Measurements from ENCODE around the gene PGAP3. TPM values are rescaled to one million over a fixed set of nuclear protein-coding genes. Genes with fewer than 3 reads are reported as not detected.

The PGAP3 gene
- polyA plus RNA-seq, 1 experiment, result 20.3 TPM

DNA sequence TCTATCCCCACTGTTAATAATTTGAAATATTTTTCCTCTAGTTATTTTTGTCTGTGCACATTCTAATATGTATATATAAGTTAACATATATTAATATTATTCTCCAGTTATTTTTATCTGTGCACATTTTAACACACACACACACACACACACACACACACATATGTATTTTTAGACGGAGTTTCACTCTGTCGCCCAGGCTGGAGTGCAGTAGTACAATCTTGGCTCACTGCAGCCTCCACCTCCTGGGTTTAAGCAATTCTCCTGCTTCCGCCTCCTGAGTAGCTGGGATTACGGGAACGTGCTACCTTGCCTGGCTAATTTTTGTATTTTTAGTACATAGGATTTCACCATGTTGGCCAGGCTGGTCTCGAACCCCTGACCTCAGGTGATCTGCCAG is 29.8 kb upstream of the PGAP3 start:
- DNase-seq (ENCODE audit: low read depth), result no peak
- peaks cover 24% of the 10 kb centered on the region for H3K36me3 ChIP-seq (ENCODE audit: control insufficient read depth, insufficient read depth, low read length)
- H3K4me3 ChIP-seq (ENCODE audit: low read depth, low read length), result no peak overlapping the region
- ChIA-PET CTCF (no interaction called here), POLR2A (no interaction called here)
- no peak for TF ChIP-seq CTCF (IDR thresholded peaks at IDR 0.05; ENCODE audit: insufficient read depth, low read depth, low read length)
- no peaks in the 10 kb centered on the region for H3K27me3 ChIP-seq (ENCODE audit: control insufficient read depth, insufficient read depth, low read length)

- DNase-seq (ENCODE audit: low read depth), result no peak
- ChIA-PET POLR2A (no interaction called here), CTCF (interaction anchor here (1.4 kb wide), 1 partner anchor 14 kb away, joined by 3 read pairs; the partner anchor contains the start of gene MIEN1)
- Histone ChIP-seq H3K4me3 (ENCODE audit: low read depth, low read length) (no peak overlapping the region), H3K36me3 (ENCODE audit: control insufficient read depth, insufficient read depth, low read length) (peaks cover 28% of the 10 kb centered on the region), H3K27me3 (ENCODE audit: control insufficient read depth, insufficient read depth, low read length) (no peaks in the 10 kb centered on the region)
- TF ChIP-seq CTCF (IDR thresholded peaks at IDR 0.05; ENCODE audit: insufficient read depth, low read depth, low read length), result no peak
Observed at GRCh38 chr17:39716879-39717536, 29.2 kb upstream of the PGAP3 start.

DNA sequence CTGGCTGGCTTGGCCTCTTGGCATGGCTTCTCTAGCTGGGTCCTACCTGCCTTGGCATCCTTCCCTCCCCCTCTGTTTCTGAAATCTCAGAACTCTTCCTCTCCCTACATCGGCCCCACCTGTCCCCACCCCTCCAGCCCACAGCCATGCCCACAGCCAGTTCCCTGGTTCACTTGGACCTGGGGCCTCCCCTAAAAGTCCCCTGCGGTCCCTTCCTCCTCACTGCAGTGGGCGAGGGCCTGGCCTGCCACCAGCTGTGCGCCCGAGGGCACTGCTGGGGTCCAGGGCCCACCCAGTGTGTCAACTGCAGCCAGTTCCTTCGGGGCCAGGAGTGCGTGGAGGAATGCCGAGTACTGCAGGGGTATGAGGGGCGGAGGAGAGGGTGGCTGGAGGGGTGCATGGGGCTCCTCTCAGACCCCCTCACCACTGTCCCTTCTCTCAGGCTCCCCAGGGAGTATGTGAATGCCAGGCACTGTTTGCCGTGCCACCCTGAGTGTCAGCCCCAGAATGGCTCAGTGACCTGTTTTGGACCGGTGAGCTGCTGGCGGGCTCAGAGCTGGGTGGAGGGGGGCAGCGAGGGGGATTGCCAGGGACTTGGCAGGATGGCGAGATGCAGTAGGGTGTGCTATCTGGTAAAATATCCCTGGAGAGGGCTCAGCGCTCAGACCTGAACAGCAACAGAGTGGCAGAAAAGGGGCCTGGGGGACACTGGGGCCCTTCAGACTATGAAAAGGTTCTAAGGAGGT is 28.4 kb upstream of the PGAP3 start:
- POLR2A ChIA-PET, result no interaction called here
- Histone ChIP-seq H3K27me3 (ENCODE audit: control insufficient read depth, insufficient read depth, low read length) (no peaks in the 10 kb centered on the region), H3K4me3 (ENCODE audit: low read depth, low read length) (no peak overlapping the region), H3K36me3 (ENCODE audit: control insufficient read depth, insufficient read depth, low read length) (peaks cover 33% of the 10 kb centered on the region)
- CTCF ChIA-PET, result interaction anchor here (1.4 kb wide), 1 partner anchor 14 kb away, joined by 3 read pairs; the partner anchor contains the start of gene MIEN1
- no peak for TF ChIP-seq CTCF (IDR thresholded peaks at IDR 0.05; ENCODE audit: insufficient read depth, low read depth, low read length)
- no peak for DNase-seq (ENCODE audit: low read depth)

DNA sequence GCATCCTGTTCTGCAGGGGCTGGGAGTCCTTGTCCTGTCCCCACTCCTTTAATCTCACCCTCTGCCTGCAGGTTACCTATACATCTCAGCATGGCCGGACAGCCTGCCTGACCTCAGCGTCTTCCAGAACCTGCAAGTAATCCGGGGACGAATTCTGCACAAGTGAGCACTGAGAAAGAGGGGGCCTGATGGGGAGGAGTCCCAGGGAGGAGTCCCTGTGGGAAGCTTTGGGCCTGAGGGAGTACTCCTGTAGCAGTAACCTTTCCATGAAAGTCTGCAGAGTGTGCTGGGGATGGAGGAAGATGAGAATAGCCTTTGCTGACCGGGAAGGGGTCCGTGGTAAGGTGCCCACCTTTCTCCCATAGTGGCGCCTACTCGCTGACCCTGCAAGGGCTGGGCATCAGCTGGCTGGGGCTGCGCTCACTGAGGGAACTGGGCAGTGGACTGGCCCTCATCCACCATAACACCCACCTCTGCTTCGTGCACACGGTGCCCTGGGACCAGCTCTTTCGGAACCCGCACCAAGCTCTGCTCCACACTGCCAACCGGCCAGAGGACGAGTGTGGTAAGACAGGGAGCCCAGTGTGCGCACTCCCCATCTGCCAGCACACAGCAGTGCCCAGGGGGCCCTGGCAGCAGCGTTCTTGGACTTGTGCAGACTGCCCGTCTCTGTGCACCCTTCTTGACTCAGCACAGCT is 27.7 kb upstream of the PGAP3 start:
- no peak overlapping the region for H3K4me3 ChIP-seq (ENCODE audit: low read depth, low read length)
- H3K36me3 ChIP-seq (ENCODE audit: control insufficient read depth, insufficient read depth, low read length), result peaks cover 33% of the 10 kb centered on the region
- TF ChIP-seq CTCF (IDR thresholded peaks at IDR 0.05; ENCODE audit: insufficient read depth, low read depth, low read length), result no peak
- ChIA-PET POLR2A (no interaction called here), CTCF (interaction anchor here (1.0 to 1.9 kb wide), 3 partner anchors 11 to 94 kb away, joined by 3 to 6 read pairs (median 5); partner anchors contain the start of gene MIEN1)
- DNase-seq (ENCODE audit: low read depth), result no peak
- no peaks in the 10 kb centered on the region for H3K27me3 ChIP-seq (ENCODE audit: control insufficient read depth, insufficient read depth, low read length)

DNA sequence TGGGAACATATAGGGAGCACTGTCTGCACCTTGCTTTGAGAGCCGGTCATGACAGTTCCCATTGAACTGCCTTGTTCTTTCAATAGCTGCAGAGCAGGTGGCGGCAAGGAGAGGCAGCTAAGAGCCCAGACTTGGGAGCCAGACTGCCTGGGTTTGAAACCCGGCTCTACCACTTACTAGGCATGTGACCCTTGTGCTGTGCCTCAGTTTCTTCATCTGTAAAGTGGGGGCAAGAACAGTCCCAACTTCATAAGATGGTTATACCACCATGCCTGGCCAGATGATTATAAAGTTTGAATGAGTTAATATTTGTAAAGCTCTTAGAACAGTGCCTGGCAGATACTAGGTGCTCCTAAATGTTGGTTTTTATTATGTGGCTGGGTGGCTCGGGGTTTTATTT is 26.4 kb upstream of the PGAP3 start:
- ChIA-PET CTCF (interaction anchor here (1.0 to 1.9 kb wide), 4 partner anchors 9 to 93 kb away, joined by 3 to 6 read pairs (median 4); partner anchors contain the start of genes MIEN1 and PNMT), POLR2A (no interaction called here)
- no peaks in the 10 kb centered on the region for H3K27me3 ChIP-seq (ENCODE audit: control insufficient read depth, insufficient read depth, low read length)
- no peak for DNase-seq (ENCODE audit: low read depth)
- peaks cover 38% of the 10 kb centered on the region for H3K36me3 ChIP-seq (ENCODE audit: control insufficient read depth, insufficient read depth, low read length)
- no peak for TF ChIP-seq CTCF (IDR thresholded peaks at IDR 0.05; ENCODE audit: insufficient read depth, low read depth, low read length)
- no peak overlapping the region for H3K4me3 ChIP-seq (ENCODE audit: low read depth, low read length)

Measured in BJ (cell line).